ENCODE measurements around the gene MRPS10. TPM values are rescaled to one million over a fixed set of nuclear protein-coding genes. Genes with fewer than 3 reads are reported as not detected.
"Not testable (repeated sequence)": the region's sequence is repeated elsewhere in the genome, so short reads cannot be mapped to it uniquely, and the experiment has no call there.

MRPS10 gene
- total and polyA plus RNA-seq, 7 donors = 27.7 to 41.4 (median 33.0) TPM

- DNase-seq = no peak
- Histone ChIP-seq H3K4me1 (peaks cover 0 to 9% (median 6%) of the 10 kb centered on the region in 4 donors), H3K36me3 (peaks cover 8 to 71% (median 46%) of the 10 kb centered on the region in 4 donors), H3K9me3 (no peaks in the 10 kb centered on the region), H3K4me3 (no peak overlapping the region), H3K27ac (no peak overlapping the region), H3K27me3 (no peaks in the 10 kb centered on the region)
- WGBS, 2 donors = 84 to 89% methylated on average over 6 of the region's 6 CpGs
- TF ChIP-seq POLR2AphosphoS5 (IDR thresholded peaks at IDR 0.05) (no peak), CTCF (IDR thresholded peaks at IDR 0.05) (no peak), EP300 (IDR thresholded peaks at IDR 0.05) (no peak), POLR2A (IDR thresholded peaks at IDR 0.05) (no peak)
- intact Hi-C loops (cut with DNase I) = loop anchor here (10.0 kb wide), 1 partner anchor 317 kb away; the partner anchor contains the start of gene USP49
Observed at GRCh38 chr6:42211726-42212125, 5.9 kb downstream of the MRPS10 start.

DNA sequence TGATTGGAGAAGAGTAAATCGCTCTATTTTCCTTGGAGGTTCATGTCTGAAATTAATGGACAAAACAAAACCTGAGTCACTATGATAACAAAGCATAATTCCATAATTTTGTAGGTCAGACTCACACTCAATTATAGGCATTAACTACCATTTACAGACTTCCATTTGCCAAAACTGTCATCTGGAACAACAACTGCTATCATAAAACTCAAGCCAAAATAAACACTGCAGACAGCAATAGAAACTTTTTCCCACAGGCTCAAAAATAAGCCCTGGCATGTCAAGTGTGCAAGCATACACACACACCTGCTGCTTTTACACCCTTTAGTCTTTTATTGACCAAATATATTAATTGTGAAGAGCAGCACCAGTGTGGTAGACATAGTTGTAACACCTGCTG lies 7.1 kb downstream of the MRPS10 start:
- H3K27ac ChIP-seq = no peak overlapping the region
- TF ChIP-seq EP300 (IDR thresholded peaks at IDR 0.05) (no peak), POLR2A (IDR thresholded peaks at IDR 0.05) (no peak), POLR2AphosphoS5 (IDR thresholded peaks at IDR 0.05) (no peak), CTCF (IDR thresholded peaks at IDR 0.05) (no peak)
- H3K9me3 ChIP-seq = no peaks in the 10 kb centered on the region
- H3K27me3 ChIP-seq = no peaks in the 10 kb centered on the region
- WGBS, 2 donors = no CpG with 5 or more reads among the region's 1 CpG
- peaks cover 0 to 3% (median 0%) of the 10 kb centered on the region in 4 donors for H3K4me1 ChIP-seq
- no peak overlapping the region for H3K4me3 ChIP-seq
- DNase-seq = no peak
- intact Hi-C loops (cut with DNase I) = loop anchor here (10.0 kb wide), 1 partner anchor 316 kb away; the partner anchor contains the start of gene USP49
- peaks cover 8 to 82% (median 49%) of the 10 kb centered on the region in 4 donors for H3K36me3 ChIP-seq

DNA sequence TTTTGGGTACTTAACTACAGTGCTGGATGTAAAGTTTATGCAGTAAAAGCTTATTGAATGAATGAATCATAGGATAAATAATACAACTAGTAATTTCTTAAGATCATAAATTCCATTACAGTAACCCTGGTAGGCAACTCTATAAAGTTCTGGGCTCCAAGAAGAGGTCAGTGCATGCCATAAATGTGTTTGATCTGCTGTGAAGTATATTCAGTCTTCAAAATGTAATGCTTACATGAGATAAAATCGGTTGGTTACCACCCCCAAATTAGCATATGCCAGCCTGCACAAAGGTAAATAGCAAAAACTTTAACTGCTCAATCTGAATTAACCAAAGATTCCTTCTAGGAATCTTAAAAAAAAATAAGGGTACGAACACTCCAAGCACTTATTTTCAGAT lies 10.1 kb downstream of the MRPS10 start:
- DNase-seq; H3K27me3 ChIP-seq; H3K9me3 ChIP-seq; intact Hi-C loops (cut with DNase I); H3K27ac ChIP-seq; H3K4me1 ChIP-seq; H3K4me3 ChIP-seq: not testable (repeated sequence)
- WGBS, 2 donors = 50 to 81% methylated on average over 2 of the region's 2 CpGs
- peaks cover 8 to 96% (median 42%) of the 10 kb centered on the region in 4 donors for H3K36me3 ChIP-seq

GRCh38 chr6:42204768-42205282 lies 12.8 kb downstream of the MRPS10 start:
- intact Hi-C loops (cut with DNase I) = no loop called here
- H3K4me1 ChIP-seq = peaks cover 0 to 20% (median 15%) of the 10 kb centered on the region in 4 donors
- 94 to 95% methylated on average over 4 of the region's 4 CpGs for WGBS, 2 donors
- H3K36me3 ChIP-seq = peaks cover 7 to 71% (median 23%) of the 10 kb centered on the region in 4 donors
- no peaks in the 10 kb centered on the region for H3K27me3 ChIP-seq
- DNase-seq = no peak
- H3K4me3 ChIP-seq = no peak overlapping the region
- H3K27ac ChIP-seq = no peak overlapping the region
- no peak for TF ChIP-seq EP300 (IDR thresholded peaks at IDR 0.05)
- TF ChIP-seq CTCF (IDR thresholded peaks at IDR 0.05) = no peak
- no peak for TF ChIP-seq POLR2AphosphoS5 (IDR thresholded peaks at IDR 0.05)
- no peaks in the 10 kb centered on the region for H3K9me3 ChIP-seq

- no peak for DNase-seq
- no peaks in the 10 kb centered on the region for H3K27me3 ChIP-seq
- 94 to 97% methylated on average over 3 of the region's 3 CpGs for WGBS, 2 donors
- no peak overlapping the region for H3K27ac ChIP-seq
- H3K4me3 ChIP-seq = no peak overlapping the region
- intact Hi-C loops (cut with DNase I) = no loop called here
- peaks cover 0 to 55% (median 10%) of the 10 kb centered on the region in 4 donors for H3K36me3 ChIP-seq
- TF ChIP-seq POLR2AphosphoS5 (IDR thresholded peaks at IDR 0.05) = no peak
- TF ChIP-seq POLR2A (IDR thresholded peaks at IDR 0.05) = no peak
- TF ChIP-seq CTCF (IDR thresholded peaks at IDR 0.05) = no peak
- no peak for TF ChIP-seq EP300 (IDR thresholded peaks at IDR 0.05)
- peaks cover 0 to 28% (median 22%) of the 10 kb centered on the region in 4 donors for H3K4me1 ChIP-seq
- no peaks in the 10 kb centered on the region for H3K9me3 ChIP-seq
Observed at GRCh38 chr6:42203183-42203582, 14.5 kb downstream of the MRPS10 start.

GRCh38 chr6:42202131-42202915 lies 15.3 kb downstream of the MRPS10 start:
- H3K4me3 ChIP-seq; DNase-seq; H3K27me3 ChIP-seq; H3K9me3 ChIP-seq; intact Hi-C loops (cut with DNase I): not testable (repeated sequence)
- Histone ChIP-seq H3K4me1 (peaks cover 0 to 35% (median 24%) of the 10 kb centered on the region in 4 donors), H3K27ac (peak overlapping the region in 1 of 4 donors; percentile 80), H3K36me3 (peaks cover 0 to 46% (median 3%) of the 10 kb centered on the region in 4 donors)
- 91 to 92% methylated on average over 13 of the region's 13 CpGs for WGBS, 2 donors
